Measurements from ENCODE around the gene APBB1.

Gene APBB1

GRCh38 chr11:6389905-6390717 is 28.8 kb downstream of the APBB1 start, which contains the start of gene SMPD1:
Gene SMPD1 (plus strand): TSS chr11:6390474. CDS start chr11:6390599, 125 bp downstream.
- Mint-ChIP-seq H3K4me1 (ENCODE audit: low read depth) (peaks cover 38% of the 10 kb centered on the region), H3K9me3 (no peaks in the 10 kb centered on the region), H3K4me3 (peak within 1 kb of the TSS; percentile 84), H3K27ac (peak within 1 kb of the TSS; percentile 92), H3K36me3 (ENCODE audit: low read depth) (peaks cover 8% of the 10 kb centered on the region), H3K27me3 (no peaks in the 10 kb centered on the region)

DNA sequence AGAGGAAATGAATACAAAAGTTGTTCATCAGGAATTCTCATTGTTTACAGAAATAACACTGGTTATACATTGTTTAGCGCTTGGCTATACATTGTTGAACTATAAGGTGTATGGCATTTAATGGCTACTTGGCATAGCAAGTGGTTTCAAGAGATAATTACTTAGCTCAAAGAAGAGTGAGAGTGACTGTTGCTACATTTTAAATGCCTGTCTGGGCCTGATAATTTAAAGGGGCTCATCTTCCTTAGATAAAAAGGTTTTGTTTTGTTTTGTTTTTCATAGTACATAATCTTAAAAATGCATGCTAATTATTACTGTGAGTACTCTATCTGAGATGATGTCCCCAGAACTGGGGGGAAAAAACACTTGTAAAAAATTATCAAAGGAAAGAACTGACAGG is 30.1 kb downstream of the APBB1 start:
- Mint-ChIP-seq H3K4me3 (no peak overlapping the region), H3K27ac (no peak overlapping the region), H3K4me1 (ENCODE audit: low read depth) (peaks cover 38% of the 10 kb centered on the region), H3K27me3 (no peaks in the 10 kb centered on the region), H3K9me3 (no peaks in the 10 kb centered on the region), H3K36me3 (ENCODE audit: low read depth) (peaks cover 7% of the 10 kb centered on the region)

GRCh38 chr11:6387811-6388599 is 30.9 kb downstream of the APBB1 start:
- H3K36me3 Mint-ChIP-seq (ENCODE audit: low read depth): peaks cover 5% of the 10 kb centered on the region
- no peak overlapping the region for H3K4me3 Mint-ChIP-seq
- H3K9me3 Mint-ChIP-seq: no peaks in the 10 kb centered on the region
- H3K4me1 Mint-ChIP-seq (ENCODE audit: low read depth): peaks cover 36% of the 10 kb centered on the region
- H3K27ac Mint-ChIP-seq: no peak overlapping the region
- no peaks in the 10 kb centered on the region for H3K27me3 Mint-ChIP-seq

GRCh38 chr11:6385046-6385777 is 33.7 kb downstream of the APBB1 start:
- no peaks in the 10 kb centered on the region for H3K9me3 Mint-ChIP-seq
- H3K36me3 Mint-ChIP-seq (ENCODE audit: low read depth): no peaks in the 10 kb centered on the region
- no peak overlapping the region for H3K27ac Mint-ChIP-seq
- H3K4me1 Mint-ChIP-seq (ENCODE audit: low read depth): peaks cover 14% of the 10 kb centered on the region
- H3K4me3 Mint-ChIP-seq: no peak overlapping the region
- no peaks in the 10 kb centered on the region for H3K27me3 Mint-ChIP-seq

DNA sequence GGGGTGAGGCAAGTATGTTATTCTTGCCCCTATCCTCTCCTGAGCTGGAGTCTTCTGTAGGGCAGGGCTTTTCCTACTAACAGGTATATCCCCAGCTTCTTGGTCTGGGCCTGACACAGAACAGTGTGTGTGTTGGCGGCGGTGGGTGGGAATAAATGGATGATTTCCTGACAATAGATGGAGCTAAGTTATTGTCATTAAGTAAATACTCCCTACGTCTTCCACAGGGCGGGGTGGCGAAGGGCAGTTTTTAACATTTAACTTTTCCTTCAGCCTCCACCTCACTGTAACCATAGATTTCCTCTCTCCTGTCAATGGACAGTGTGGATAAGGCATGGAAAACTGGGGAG is 40.3 kb downstream of the APBB1 start:
- H3K36me3 Mint-ChIP-seq (ENCODE audit: low read depth): no peaks in the 10 kb centered on the region
- H3K4me3 Mint-ChIP-seq: no peak overlapping the region
- H3K9me3 Mint-ChIP-seq: no peaks in the 10 kb centered on the region
- H3K27ac Mint-ChIP-seq: no peak overlapping the region
- no peaks in the 10 kb centered on the region for H3K27me3 Mint-ChIP-seq
- H3K4me1 Mint-ChIP-seq (ENCODE audit: low read depth): peaks cover 26% of the 10 kb centered on the region

DNA sequence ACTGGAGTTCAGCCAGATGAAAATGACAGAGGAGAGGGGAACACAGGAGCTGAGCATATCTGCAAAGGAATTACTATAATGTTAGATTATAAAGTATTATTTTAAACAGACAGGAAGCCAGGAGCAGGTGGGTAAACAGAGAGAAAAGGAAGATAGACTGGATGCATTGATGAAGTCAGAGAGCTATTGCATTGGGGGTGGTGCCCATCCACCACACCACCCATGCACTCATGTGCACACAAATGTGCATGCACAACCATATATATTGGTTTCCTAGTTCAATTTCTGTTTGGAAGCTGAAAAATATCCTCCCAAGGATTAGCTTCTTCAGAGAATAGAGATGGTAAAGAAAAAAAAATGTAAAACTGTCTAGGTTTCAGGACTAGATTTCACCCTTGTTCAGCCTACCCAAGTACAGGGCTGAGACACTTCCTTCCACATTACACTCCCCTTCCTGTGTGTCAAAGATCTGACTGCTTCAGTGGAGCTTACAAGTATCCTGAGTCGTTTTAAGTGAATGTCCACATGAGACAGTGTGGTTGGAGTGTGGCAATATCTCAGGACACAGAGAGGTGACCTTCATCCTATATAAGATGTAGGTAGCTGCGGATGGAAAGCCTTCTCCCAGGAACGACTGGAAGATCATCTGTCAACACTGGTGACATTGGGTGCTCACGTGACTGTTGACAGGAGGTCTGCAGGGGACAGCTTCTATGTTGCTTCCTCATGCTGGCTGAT is 40.8 kb downstream of the APBB1 start:
- H3K4me3 Mint-ChIP-seq: no peak overlapping the region
- H3K4me1 Mint-ChIP-seq (ENCODE audit: low read depth): peaks cover 26% of the 10 kb centered on the region
- H3K27me3 Mint-ChIP-seq: no peaks in the 10 kb centered on the region
- no peaks in the 10 kb centered on the region for H3K36me3 Mint-ChIP-seq (ENCODE audit: low read depth)
- no peak overlapping the region for H3K27ac Mint-ChIP-seq
- H3K9me3 Mint-ChIP-seq: no peaks in the 10 kb centered on the region

GRCh38 chr11:6371825-6372224 is 47.1 kb downstream of the APBB1 start:
- Mint-ChIP-seq H3K27me3 (no peaks in the 10 kb centered on the region), H3K36me3 (ENCODE audit: low read depth) (no peaks in the 10 kb centered on the region), H3K9me3 (no peaks in the 10 kb centered on the region), H3K4me3 (no peak overlapping the region), H3K4me1 (ENCODE audit: low read depth) (peaks cover 4% of the 10 kb centered on the region), H3K27ac (no peak overlapping the region)

DNA sequence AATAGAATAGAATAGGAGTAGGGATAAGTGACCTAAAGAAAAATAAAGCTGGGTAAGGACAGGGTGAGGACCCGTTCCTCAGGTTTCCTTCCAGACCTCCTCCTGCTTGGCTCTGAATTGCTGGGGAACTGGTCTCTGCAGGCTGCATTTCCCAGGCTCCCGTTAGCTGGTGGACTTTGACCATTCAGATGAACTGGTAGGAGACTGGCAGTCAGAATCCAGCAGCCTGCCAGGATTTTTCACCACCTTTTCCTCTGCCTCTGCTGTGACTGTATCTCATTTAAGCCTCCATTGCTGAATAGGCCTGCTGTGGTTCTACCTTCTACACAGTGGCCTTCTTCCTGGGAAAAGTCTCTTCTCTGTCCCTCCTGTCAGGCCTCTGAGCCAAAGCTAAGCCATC is 53.2 kb downstream of the APBB1 start:
- no peaks in the 10 kb centered on the region for H3K9me3 Mint-ChIP-seq
- no peaks in the 10 kb centered on the region for H3K27me3 Mint-ChIP-seq
- H3K4me3 Mint-ChIP-seq: no peak overlapping the region
- no peak overlapping the region for H3K27ac Mint-ChIP-seq
- peaks cover 4% of the 10 kb centered on the region for H3K4me1 Mint-ChIP-seq (ENCODE audit: low read depth)
- H3K36me3 Mint-ChIP-seq (ENCODE audit: low read depth): no peaks in the 10 kb centered on the region

DNA sequence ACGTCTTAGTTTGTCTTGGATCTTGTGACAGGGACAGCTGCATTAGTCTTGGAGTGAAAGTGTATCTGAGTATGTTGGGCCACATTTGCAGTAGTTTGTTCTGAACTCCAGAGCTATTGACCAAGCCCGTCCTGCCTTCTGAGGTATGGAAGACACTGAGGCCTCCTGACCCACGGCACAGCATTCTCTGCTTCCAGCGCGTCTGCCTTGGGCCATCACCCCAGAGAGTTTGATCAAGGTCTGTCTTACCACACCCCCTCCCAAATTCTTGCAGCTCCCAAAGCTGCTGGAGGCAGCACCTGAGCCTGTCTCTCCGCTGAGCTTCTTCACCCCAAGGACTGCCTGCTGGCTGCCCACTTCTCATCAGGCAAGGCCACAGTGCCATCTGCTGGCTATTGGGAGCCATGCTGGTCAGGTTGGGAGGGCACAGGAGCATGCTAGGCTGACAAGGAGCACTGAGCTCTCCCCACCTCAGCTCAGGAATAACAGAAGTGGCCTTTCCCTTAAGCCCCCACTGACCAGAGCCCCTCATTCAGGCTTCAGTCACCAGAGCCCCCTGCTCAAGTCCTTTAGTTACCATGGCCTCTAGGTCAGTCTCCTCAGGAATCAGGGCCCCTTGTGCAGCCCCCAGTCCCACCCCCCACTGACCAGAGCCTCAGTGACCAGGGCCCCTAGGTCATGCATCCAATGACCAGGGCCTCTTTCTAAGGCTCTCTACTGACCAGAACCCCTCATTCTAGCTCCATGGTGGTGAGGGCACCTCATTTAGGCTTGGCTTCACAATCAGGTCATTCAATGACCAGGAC is 55.8 kb downstream of the APBB1 start:
- H3K36me3 Mint-ChIP-seq (ENCODE audit: low read depth): no peaks in the 10 kb centered on the region
- H3K9me3 Mint-ChIP-seq: no peaks in the 10 kb centered on the region
- no peak overlapping the region for H3K27ac Mint-ChIP-seq
- H3K4me3 Mint-ChIP-seq: no peak overlapping the region
- peaks cover 7% of the 10 kb centered on the region for H3K4me1 Mint-ChIP-seq (ENCODE audit: low read depth)
- H3K27me3 Mint-ChIP-seq: no peaks in the 10 kb centered on the region

GRCh38 chr11:6362185-6362872 is 56.6 kb downstream of the APBB1 start:
- peaks cover 14% of the 10 kb centered on the region for H3K4me1 Mint-ChIP-seq (ENCODE audit: low read depth)
- no peak overlapping the region for H3K4me3 Mint-ChIP-seq
- H3K27ac Mint-ChIP-seq: no peak overlapping the region
- H3K9me3 Mint-ChIP-seq: no peaks in the 10 kb centered on the region
- H3K36me3 Mint-ChIP-seq (ENCODE audit: low read depth): no peaks in the 10 kb centered on the region
- H3K27me3 Mint-ChIP-seq: no peaks in the 10 kb centered on the region

DNA sequence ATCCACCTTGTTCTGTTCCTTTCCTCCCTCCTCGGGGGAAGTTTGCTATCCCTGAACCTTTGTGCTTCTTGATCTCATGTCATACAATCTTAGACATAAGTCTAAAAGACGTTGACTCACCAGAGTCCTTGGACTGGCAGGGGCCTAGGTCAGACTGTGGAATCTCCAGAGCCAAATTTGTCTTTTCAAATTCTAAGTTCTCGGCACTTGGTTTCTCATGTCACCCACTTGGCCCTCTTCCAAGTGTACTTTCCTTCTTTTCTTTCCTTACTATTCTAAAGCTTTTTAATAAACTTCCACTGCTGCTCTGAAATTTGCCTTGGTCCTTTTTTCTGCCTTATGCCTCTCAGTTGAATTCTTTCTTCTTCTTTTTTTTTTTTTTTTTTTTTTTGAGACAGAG is 58.7 kb downstream of the APBB1 start:
- Mint-ChIP-seq H3K4me1 (ENCODE audit: low read depth) (peaks cover 27% of the 10 kb centered on the region), H3K4me3 (no peak overlapping the region), H3K36me3 (ENCODE audit: low read depth) (no peaks in the 10 kb centered on the region), H3K27me3 (no peaks in the 10 kb centered on the region), H3K9me3 (no peaks in the 10 kb centered on the region), H3K27ac (no peak overlapping the region)

GRCh38 chr11:6357222-6357621 is 61.7 kb downstream of the APBB1 start:
- Mint-ChIP-seq H3K27ac (no peak overlapping the region), H3K27me3 (peaks cover 7% of the 10 kb centered on the region), H3K36me3 (ENCODE audit: low read depth) (no peaks in the 10 kb centered on the region), H3K9me3 (no peaks in the 10 kb centered on the region), H3K4me3 (no peak overlapping the region), H3K4me1 (ENCODE audit: low read depth) (peaks cover 43% of the 10 kb centered on the region)

GRCh38 chr11:6356503-6357055 is 62.3 kb downstream of the APBB1 start:
- peak overlapping the region; percentile 81 for H3K27ac Mint-ChIP-seq
- H3K36me3 Mint-ChIP-seq (ENCODE audit: low read depth): no peaks in the 10 kb centered on the region
- peaks cover 7% of the 10 kb centered on the region for H3K27me3 Mint-ChIP-seq
- peaks cover 50% of the 10 kb centered on the region for H3K4me1 Mint-ChIP-seq (ENCODE audit: low read depth)
- H3K4me3 Mint-ChIP-seq: no peak overlapping the region
- no peaks in the 10 kb centered on the region for H3K9me3 Mint-ChIP-seq
